Activated CD8-positive, alpha-beta memory T cell treated with anti-CD3 and anti-CD28 coated beads for 4 hours (primary cell): ENCODE results near the gene PRRC2A.

ENCODE experiments used
- DNase-seq, 2 donors: peaks; one replicate each; pipeline ENCODE4 v3.0.0-alpha.2; 2020; ENCODE audit warnings: low read depth in 2 of 2

The PRRC2A gene

GRCh38 chr6:31652925-31653724 is 32.6 kb downstream of the PRRC2A start:
- DNase-seq = peak; percentile 80 to 86

- no peak for DNase-seq
These were observed 34.2 kb downstream of the PRRC2A start for GRCh38 chr6:31654574-31655348.

- no peak for DNase-seq
These were observed 35.1 kb downstream of the PRRC2A start, which contains the start of gene APOM for GRCh38 chr6:31655349-31656237. Gene APOM, plus strand, starts transcription at chr6:31655894. Its CDS starts 73 bp downstream, at chr6:31655967.

GRCh38 chr6:31657406-31658157 is 37.1 kb downstream of the PRRC2A start:
- no peak for DNase-seq

GRCh38 chr6:31658158-31658688 is 37.7 kb downstream of the PRRC2A start:
- no peak for DNase-seq

GRCh38 chr6:31658983-31659648 is 38.6 kb downstream of the PRRC2A start:
- no peak for DNase-seq

GRCh38 chr6:31659649-31660380 is 39.3 kb downstream of the PRRC2A start:
- DNase-seq = no peak

- peak; percentile 56 for DNase-seq
These were observed 40.1 kb downstream of the PRRC2A start, which contains the start of gene C6orf47 for GRCh38 chr6:31660381-31661261. Gene C6orf47, minus strand, starts transcription at chr6:31660778. Its CDS starts 831 bp downstream, at chr6:31659947.

GRCh38 chr6:31661262-31662123 is 41.0 kb downstream of the PRRC2A start:
- no peak for DNase-seq

- no peak for DNase-seq
These were observed 41.7 kb downstream of the PRRC2A start for GRCh38 chr6:31662124-31662723.

- DNase-seq = no peak
These were observed 42.8 kb downstream of the PRRC2A start for GRCh38 chr6:31663126-31663960.

GRCh38 chr6:31663961-31664789 is 43.7 kb downstream of the PRRC2A start:
- DNase-seq = no peak

GRCh38 chr6:31664790-31665500 is 44.4 kb downstream of the PRRC2A start, which contains the start of gene GPANK1:
Gene GPANK1, minus strand, starts transcription at chr6:31664997. Its CDS starts 519 bp downstream, at chr6:31664478.
- DNase-seq = peak; percentile 75 to 85
